GM19468 (cell line): ENCODE data around the gene PCGF2.

ENCODE experiments used
- ATAC-seq: cut with Tn5 transposase; IDR thresholded peaks from one replicate; pipeline ENCODE4 v1.9.1; 2021; ENCODE audit warnings: mild to moderate bottlenecking, moderate library complexity, moderate number of reproducible peaks; ENCODE audit not compliant: unreplicated experiment; ENCODE audit errors: extremely low read depth

Gene PCGF2

GRCh38 chr17:38704606-38705522 is 43.3 kb downstream of the PCGF2 start, which contains the start of gene MLLT6:
MLLT6 (plus strand) TSS chr17:38705273; CDS start chr17:38705633, 360 bp downstream.
- ATAC-seq: no peak

GRCh38 chr17:38703742-38704605 is 44.2 kb downstream of the PCGF2 start:
- no peak for ATAC-seq

- ATAC-seq: no peak
These were observed 45.0 kb downstream of the PCGF2 start for GRCh38 chr17:38702916-38703741.

- no peak for ATAC-seq
These were observed 45.8 kb downstream of the PCGF2 start for GRCh38 chr17:38702166-38702915.

GRCh38 chr17:38701504-38702165 is 46.5 kb downstream of the PCGF2 start:
- ATAC-seq: no peak

GRCh38 chr17:38698760-38699159 is 49.4 kb downstream of the PCGF2 start:
- ATAC-seq: no peak

GRCh38 chr17:38697061-38697820 is 50.9 kb downstream of the PCGF2 start:
- no peak for ATAC-seq

GRCh38 chr17:38693700-38694329 is 54.3 kb downstream of the PCGF2 start:
- no peak for ATAC-seq

- ATAC-seq: no peak
These were observed 57.0 kb downstream of the PCGF2 start for GRCh38 chr17:38691154-38691553.

- ATAC-seq: no peak
These were observed 57.8 kb downstream of the PCGF2 start for GRCh38 chr17:38690386-38690785.

- ATAC-seq: no peak
These were observed 60.9 kb downstream of the PCGF2 start for GRCh38 chr17:38687286-38687685.

GRCh38 chr17:38685491-38685890 is 62.6 kb downstream of the PCGF2 start:
- no peak for ATAC-seq
